Mesothelial cell of epicardium (in vitro differentiated cells): ENCODE results near the gene TCF4. TPM values are rescaled to one million over a fixed set of nuclear protein-coding genes. Genes with fewer than 3 reads are reported as not detected.

ENCODE experiments used
- DNase-seq, 2 experiments: peaks; one replicate each; pipeline ENCODE4 v3.0.0; 2021; ENCODE audit warnings: low spot score in 2 of 2; ENCODE audit not compliant: unreplicated experiment in 2 of 2
- H3K27ac Mint-ChIP-seq: 2 replicates; pipeline ENCODE4 v1.8.0; 2021; ENCODE audit warnings: mixed read lengths
- H3K27me3 Mint-ChIP-seq: 2 replicates; pipeline ENCODE4 v1.8.0; 2021; ENCODE audit warnings: low read depth, mixed read lengths
- H3K36me3 Mint-ChIP-seq: 2 replicates; pipeline ENCODE4 v1.8.0; 2021; ENCODE audit warnings: mixed read lengths
- H3K4me1 Mint-ChIP-seq: 2 replicates; pipeline ENCODE4 v1.8.0; 2021; ENCODE audit warnings: mixed read lengths
- H3K4me3 Mint-ChIP-seq: 2 replicates; pipeline ENCODE4 v1.8.0; 2021; ENCODE audit warnings: mild to moderate bottlenecking, moderate library complexity, mixed read lengths
- H3K9me3 Mint-ChIP-seq: 2 replicates; pipeline ENCODE4 v1.8.0; 2021; ENCODE audit warnings: mixed read lengths
- CTCF ChIP-seq: fragments of 200-600 bp; sonication (generic); IDR thresholded peaks from one replicate; pipeline ENCODE4 v1.5.0; 2021; ENCODE audit warnings: antibody characterized with exemption; ENCODE audit not compliant: unreplicated experiment
- total RNA-seq: library from RNA; stranded (reverse); gene quantifications from 3 replicates; pipeline ENCODE4 v1.2.1, GENCODE V29; 2021

Gene TCF4
- total RNA-seq, 1 donor from 2014 or later = 224 TPM

DNA sequence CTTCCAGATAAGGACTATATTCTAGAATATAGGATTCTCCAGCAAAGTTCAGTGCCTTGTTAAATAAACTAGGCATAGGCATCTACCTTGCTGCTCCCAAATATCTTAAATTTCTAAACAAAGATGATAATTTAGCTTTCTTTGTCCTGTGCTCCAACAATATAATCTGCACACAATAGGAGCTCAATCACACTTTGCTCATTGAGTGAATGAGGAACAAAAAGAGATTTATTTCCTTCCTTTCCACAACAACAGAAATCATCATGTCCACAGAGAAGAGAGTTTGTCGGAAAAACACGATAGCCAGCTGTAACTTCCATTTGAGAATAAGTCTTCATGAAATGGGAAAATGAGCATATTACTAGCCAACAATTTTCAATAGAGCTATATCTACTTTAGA, 256.7 kb downstream of the TCF4 start:
- Mint-ChIP-seq H3K27me3 (no peaks in the 10 kb centered on the region), H3K9me3 (no peaks in the 10 kb centered on the region), H3K4me1 (peaks cover 10% of the 10 kb centered on the region), H3K27ac (no peak overlapping the region), H3K36me3 (peaks cover 3% of the 10 kb centered on the region), H3K4me3 (no peak overlapping the region)
- TF ChIP-seq CTCF = no peak
- DNase-seq = no peak

- Mint-ChIP-seq H3K27ac (no peak overlapping the region), H3K4me3 (no peak overlapping the region), H3K27me3 (no peaks in the 10 kb centered on the region), H3K4me1 (peaks cover 22% of the 10 kb centered on the region), H3K36me3 (peaks cover 3% of the 10 kb centered on the region), H3K9me3 (no peaks in the 10 kb centered on the region)
- no peak for TF ChIP-seq CTCF
- DNase-seq = no peak
Measured at GRCh38 chr18:55328301-55328700, 259.7 kb downstream of the TCF4 start.

- H3K4me3 Mint-ChIP-seq = no peak overlapping the region
- H3K4me1 Mint-ChIP-seq = peaks cover 29% of the 10 kb centered on the region
- H3K9me3 Mint-ChIP-seq = no peaks in the 10 kb centered on the region
- peaks cover 3% of the 10 kb centered on the region for H3K36me3 Mint-ChIP-seq
- TF ChIP-seq CTCF = no peak
- no peak for DNase-seq
- H3K27me3 Mint-ChIP-seq = no peaks in the 10 kb centered on the region
- peak overlapping the region; percentile 66 for H3K27ac Mint-ChIP-seq
Measured at GRCh38 chr18:55327454-55327853, 260.5 kb downstream of the TCF4 start.

DNA sequence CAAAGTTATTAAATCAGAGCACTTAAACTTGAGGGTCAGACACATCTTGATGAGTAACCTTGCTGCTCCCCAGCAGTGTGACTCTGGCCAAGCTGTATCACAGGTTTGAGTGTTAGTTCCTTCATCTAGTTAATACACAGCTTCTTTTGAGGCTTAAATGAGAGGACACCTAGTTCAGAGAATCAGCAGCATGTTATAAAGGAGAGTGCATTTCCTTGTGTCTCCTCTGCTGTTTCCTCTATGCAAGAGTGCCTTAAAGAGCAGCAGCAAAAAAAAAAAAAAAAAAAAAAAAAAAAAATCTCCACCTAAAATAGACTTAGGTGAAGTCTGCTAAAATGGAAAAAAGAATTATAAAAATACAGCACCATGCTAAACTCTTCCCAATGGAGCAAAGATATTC, 261.9 kb downstream of the TCF4 start:
- DNase-seq = no peak
- Mint-ChIP-seq H3K27me3 (no peaks in the 10 kb centered on the region), H3K9me3 (no peaks in the 10 kb centered on the region), H3K4me1 (peaks cover 33% of the 10 kb centered on the region), H3K4me3 (no peak overlapping the region), H3K36me3 (peaks cover 3% of the 10 kb centered on the region), H3K27ac (peak overlapping the region; percentile 80)
- TF ChIP-seq CTCF = no peak

DNA sequence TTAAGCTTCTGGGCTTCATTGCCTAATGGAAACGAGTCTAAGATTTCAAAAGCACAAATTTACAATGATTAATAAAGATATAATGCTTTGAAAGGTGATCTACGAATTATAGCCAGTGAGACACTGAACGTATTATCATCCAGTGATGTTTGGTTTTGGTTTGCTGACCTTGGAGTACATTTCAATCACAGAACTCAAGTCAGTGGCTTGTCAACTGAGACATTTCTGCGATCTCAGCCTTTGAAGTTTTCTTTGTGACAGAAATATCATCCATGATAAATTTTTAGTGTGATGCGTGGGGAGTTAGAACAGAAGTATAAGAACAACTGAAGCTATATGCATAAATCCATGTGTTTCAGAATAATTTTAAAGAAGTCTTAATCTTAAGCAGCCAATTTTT, 263.8 kb downstream of the TCF4 start:
- no peak for TF ChIP-seq CTCF
- H3K36me3 Mint-ChIP-seq = peaks cover 1% of the 10 kb centered on the region
- no peak overlapping the region for H3K4me3 Mint-ChIP-seq
- peaks cover 48% of the 10 kb centered on the region for H3K4me1 Mint-ChIP-seq
- H3K27ac Mint-ChIP-seq = peak overlapping the region; percentile 95
- DNase-seq = no peak
- H3K9me3 Mint-ChIP-seq = no peaks in the 10 kb centered on the region
- no peaks in the 10 kb centered on the region for H3K27me3 Mint-ChIP-seq
